GM12874 (cell line): ENCODE data around the gene TEX14.

Source experiments
- CTCF ChIP-seq: IDR thresholded peaks from 2 replicates; pipeline ENCODE4 v1.5.1; 2011; ENCODE audit warnings: low read depth, mild to moderate bottlenecking, control low read depth, low read length, moderate library complexity; ENCODE audit not compliant: insufficient read depth

The TEX14 gene

GRCh38 chr17:58617563-58617962 lies 74.3 kb downstream of the TEX14 start:
- TF ChIP-seq CTCF: no peak

DNA sequence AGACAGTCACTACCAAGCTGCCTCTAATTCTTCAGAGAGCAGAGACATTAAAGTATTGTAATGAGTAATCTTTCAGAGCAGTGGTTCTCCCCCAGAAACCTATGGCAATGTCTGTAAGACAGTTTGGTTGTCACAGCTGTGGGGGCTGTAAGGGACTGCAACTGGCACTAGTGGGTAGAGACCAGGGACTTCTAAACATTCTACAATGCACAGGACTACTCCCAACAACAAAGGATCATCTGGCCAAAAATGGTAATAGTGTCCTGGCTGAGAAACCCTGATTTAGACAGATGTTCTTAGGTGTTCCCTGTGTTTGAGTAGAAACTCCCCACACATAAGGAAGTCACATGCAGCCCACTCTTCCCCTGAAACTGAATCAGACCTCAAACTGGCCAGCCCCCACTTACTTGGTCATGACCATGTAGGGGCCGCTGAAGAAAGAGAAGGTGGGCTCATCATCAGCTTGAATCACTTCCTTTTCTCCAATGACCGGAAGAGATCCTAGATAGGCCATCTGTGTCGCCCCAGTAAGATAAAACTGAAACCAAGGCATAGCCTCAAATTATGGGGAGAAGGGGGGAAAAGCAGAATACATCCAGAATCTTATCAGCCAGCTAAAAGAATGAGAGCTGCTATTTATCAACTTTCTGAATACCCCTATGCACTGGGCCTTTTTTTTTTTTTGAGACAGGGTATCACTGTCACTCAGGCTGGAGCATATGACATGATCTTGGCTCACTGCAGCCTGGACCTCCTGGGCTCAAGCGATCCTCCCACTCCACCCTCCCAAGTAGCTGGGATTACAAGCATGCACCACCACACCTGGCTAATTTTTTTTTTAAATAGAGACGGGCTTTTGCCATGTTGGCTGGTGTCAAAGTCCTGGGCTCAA lies 75.8 kb downstream of the TEX14 start:
- TF ChIP-seq CTCF: no peak

- TF ChIP-seq CTCF: no peak
Observed at GRCh38 chr17:58614859-58615459, 76.9 kb downstream of the TEX14 start.

GRCh38 chr17:58611331-58611730 lies 80.5 kb downstream of the TEX14 start:
- TF ChIP-seq CTCF: no peak

GRCh38 chr17:58606934-58607333 lies 84.9 kb downstream of the TEX14 start:
- no peak for TF ChIP-seq CTCF

- no peak for TF ChIP-seq CTCF
Observed at GRCh38 chr17:58605986-58606385, 85.9 kb downstream of the TEX14 start.

DNA sequence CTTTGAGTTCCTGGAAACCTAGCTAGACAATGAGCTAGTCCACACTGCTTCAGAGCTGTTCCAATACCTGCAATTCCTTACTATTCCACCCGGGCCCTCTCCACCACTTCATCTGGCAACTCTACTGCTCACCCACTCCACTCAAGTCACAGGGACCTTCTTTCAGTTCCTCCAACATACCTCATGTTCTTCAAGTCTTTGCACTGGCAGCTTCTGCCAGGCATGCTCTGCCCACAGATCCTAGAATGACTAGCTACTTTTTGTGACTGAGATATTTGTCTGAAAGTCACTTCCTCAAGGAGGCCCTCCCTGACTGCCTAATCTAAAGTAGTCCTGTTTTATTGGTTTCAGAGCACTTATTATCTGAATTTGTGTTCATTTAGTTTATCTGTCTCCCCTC lies 86.4 kb downstream of the TEX14 start:
- no peak for TF ChIP-seq CTCF
